HL-60 (cell line): ENCODE data around the gene ZMYND8.
"Not testable (repeated sequence)": the region's sequence is repeated elsewhere in the genome, so short reads cannot be mapped to it uniquely, and the experiment has no call there.

ENCODE experiments used
- DNase-seq, 2 experiments: peaks; one replicate each; pipeline ENCODE4 v3.0.0-alpha.2; 2010 to 2020; ENCODE audit warnings: low read depth in 1 of 2, low spot score in 1 of 2
- H3K27ac ChIP-seq: fragments of 250-450 bp; sonication (Bioruptor Pico); replicated peaks from 2 replicates; pipeline ENCODE4 v1.5.1; 2020; ENCODE audit warnings: mild to moderate bottlenecking, moderate library complexity
- H3K27me3 ChIP-seq: fragments of 250-450 bp; sonication (Bioruptor Pico); 2 replicates; pipeline ENCODE4 v1.5.1; 2021; ENCODE audit warnings: mild to moderate bottlenecking, moderate library complexity; ENCODE audit not compliant: insufficient read depth, poor library complexity, severe bottlenecking
- H3K4me3 ChIP-seq: replicated peaks from 2 replicates; pipeline ENCODE4 v1.5.1; 2011; ENCODE audit warnings: mild to moderate bottlenecking, control low read depth, low read length; ENCODE audit not compliant: insufficient read depth
- GABPA ChIP-seq: IDR thresholded peaks from 2 replicates; pipeline ENCODE4 v1.6.1; 2012; ENCODE audit warnings: low read depth
- POLR2AphosphoS5 ChIP-seq: IDR thresholded peaks from 2 replicates; pipeline ENCODE4 v1.6.1; 2012; ENCODE audit warnings: low read depth
- REST ChIP-seq: IDR thresholded peaks from 2 replicates; pipeline ENCODE4 v1.6.1; 2012; ENCODE audit warnings: low read depth; ENCODE audit not compliant: insufficient replicate concordance
- SPI1 ChIP-seq: IDR thresholded peaks from 2 replicates; pipeline ENCODE4 v1.6.1; 2012; ENCODE audit warnings: low read depth, mild to moderate bottlenecking, borderline replicate concordance
- TF ChIP-seq, protein P1 (sequence below): IDR thresholded peaks from one replicate; pipeline ENCODE4 v1.5.1; 2011; ENCODE audit warnings: low read length, control low read depth, inconsistent platforms; ENCODE audit not compliant: insufficient read depth

ZMYND8 gene

DNA sequence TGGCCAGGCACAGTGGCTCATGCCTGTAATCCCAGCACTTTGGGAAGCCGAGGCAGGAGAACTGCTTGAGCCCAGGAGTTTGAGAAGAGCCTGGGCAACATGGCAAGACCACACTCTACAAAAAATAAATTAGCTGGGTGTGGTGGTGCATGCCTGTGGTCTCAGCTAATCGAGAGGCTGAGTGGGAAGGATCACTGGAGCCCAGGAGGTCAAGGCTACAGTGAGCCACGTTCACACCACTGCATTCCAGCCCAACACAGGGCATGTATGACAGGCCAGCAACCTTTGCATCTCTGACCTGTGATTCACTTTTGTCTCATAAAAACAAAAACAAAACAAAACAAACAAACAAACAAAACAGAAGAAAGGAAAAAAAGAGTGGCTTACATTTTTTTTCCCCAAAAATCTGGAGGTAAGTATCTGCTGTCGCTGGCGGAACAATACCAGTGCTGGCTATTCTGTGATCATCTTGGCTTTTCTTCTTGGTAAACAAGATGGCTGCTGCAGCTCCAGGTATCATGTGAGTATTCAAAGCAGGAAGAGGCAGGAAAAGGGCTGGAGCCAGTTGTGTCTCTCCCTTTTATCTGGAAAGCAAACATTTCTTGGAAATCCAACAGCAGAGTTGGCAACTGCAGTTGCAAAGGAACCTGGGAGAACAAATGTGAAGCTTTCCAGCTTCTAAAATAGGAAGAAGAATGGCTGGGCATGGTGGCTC lies 40.4 kb upstream of the ZMYND8 start:
- TF ChIP-seq SPI1: no peak
- TF ChIP-seq REST: no peak
- TF ChIP-seq POLR2AphosphoS5: no peak
- TF ChIP-seq GABPA: no peak
- TF ChIP-seq, protein P1, sequence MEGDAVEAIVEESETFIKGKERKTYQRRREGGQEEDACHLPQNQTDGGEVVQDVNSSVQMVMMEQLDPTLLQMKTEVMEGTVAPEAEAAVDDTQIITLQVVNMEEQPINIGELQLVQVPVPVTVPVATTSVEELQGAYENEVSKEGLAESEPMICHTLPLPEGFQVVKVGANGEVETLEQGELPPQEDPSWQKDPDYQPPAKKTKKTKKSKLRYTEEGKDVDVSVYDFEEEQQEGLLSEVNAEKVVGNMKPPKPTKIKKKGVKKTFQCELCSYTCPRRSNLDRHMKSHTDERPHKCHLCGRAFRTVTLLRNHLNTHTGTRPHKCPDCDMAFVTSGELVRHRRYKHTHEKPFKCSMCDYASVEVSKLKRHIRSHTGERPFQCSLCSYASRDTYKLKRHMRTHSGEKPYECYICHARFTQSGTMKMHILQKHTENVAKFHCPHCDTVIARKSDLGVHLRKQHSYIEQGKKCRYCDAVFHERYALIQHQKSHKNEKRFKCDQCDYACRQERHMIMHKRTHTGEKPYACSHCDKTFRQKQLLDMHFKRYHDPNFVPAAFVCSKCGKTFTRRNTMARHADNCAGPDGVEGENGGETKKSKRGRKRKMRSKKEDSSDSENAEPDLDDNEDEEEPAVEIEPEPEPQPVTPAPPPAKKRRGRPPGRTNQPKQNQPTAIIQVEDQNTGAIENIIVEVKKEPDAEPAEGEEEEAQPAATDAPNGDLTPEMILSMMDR: no peak
- no peak overlapping the region for H3K27ac ChIP-seq
- no peak overlapping the region for H3K4me3 ChIP-seq
- DNase-seq: no peak
- H3K27me3 ChIP-seq: no peaks in the 10 kb centered on the region

DNA sequence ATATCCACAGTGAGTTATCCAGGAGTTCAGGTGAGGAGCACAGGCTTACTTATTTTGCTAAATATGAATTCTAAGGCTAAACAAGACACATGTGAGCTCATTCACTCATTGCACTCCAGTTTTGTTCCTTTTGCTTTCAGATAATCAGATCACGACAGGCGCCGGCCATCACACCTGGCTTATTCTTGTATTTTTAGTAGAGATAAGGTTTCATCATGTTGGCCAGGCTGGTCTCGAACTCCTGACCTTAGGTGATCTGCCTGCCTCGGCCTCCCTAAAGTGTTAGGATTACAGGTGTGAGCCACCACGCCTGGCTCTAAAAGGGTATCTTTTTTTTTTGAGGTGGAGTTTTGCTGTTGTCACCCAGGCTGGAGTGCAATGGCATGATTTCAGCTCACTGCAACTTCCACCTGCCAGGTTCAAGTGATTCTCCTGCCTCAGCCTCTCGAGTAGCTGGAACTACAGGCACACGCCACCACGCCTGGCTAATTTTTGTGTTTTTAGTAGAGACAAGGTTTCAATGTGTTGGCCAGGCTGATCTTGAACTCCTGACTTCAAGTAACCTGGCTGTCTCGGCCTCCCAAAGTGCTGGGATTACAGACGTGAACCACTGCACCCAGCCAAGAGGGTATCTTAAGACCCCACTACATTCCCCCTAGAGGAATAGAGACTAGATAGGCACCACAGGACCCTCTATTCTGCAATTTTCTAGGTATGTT lies 37.5 kb upstream of the ZMYND8 start:
- H3K27ac ChIP-seq, H3K4me3 ChIP-seq, H3K27me3 ChIP-seq, DNase-seq: not testable (repeated sequence)

- Histone ChIP-seq H3K4me3 (no peak overlapping the region), H3K27me3 (no peaks in the 10 kb centered on the region), H3K27ac (no peak overlapping the region)
- TF ChIP-seq, protein P1: no peak
- TF ChIP-seq POLR2AphosphoS5 (no peak), SPI1 (no peak), GABPA (no peak), REST (no peak)
- DNase-seq: no peak
These were observed 36.2 kb upstream of the ZMYND8 start for GRCh38 chr20:47392721-47393073.

DNA sequence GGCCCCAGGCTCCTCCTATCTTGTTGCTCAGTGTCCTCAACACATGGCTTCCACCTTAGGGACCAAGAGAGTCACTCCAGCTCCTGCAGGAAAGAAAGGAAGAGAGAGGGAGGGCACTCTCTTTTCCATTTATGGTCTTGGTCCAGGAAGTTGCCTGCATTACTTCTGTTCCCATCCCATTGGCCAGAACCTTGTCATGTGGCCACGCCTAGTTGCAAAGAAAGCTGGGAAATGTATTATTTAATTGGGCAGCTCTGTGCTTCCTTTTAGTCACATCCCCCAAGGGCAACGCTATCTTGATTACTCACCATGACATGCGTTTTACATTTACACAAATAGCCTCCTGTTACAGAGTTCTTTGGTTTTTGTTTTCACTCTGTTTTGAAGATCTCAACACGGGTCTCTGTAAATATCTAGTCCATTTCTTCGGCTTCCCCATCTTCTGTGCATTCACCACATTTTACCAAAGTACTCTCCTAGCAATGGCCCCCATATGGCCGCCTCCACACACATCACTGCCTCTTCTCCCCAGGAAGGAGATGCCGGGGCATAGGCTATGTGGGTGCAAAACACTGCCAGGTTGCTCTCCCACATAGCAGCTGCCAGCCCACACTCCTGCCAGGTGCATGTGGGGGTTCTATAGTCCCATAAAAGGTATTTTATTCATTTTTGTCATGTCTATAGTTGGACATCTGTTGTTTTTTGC lies 35.7 kb upstream of the ZMYND8 start:
- DNase-seq: peak; percentile 55 to 83
- no peak overlapping the region for H3K4me3 ChIP-seq
- TF ChIP-seq REST (no peak), GABPA (no peak), POLR2AphosphoS5 (no peak), SPI1 (no peak)
- TF ChIP-seq, protein P1: no peak
- H3K27ac ChIP-seq: no peak overlapping the region
- H3K27me3 ChIP-seq: no peaks in the 10 kb centered on the region
